Sigmoid colon (tissue), 4 donors: ENCODE results near the gene MAGI2.

Source experiments
- CTCF ChIP-seq, 4 experiments: fragments of 450-650 bp in 3 of 4; fragments of 200-600 bp in 1 of 4; IDR thresholded peaks; one replicate each; pipeline ENCODE4 v1.5.1; 2016 to 2019; ENCODE audit warnings: antibody characterized with exemption in 4 of 4, mild to moderate bottlenecking in 3 of 4, moderate library complexity in 2 of 4
- EP300 ChIP-seq, 4 donors: sonication (generic); formaldehyde crosslinking; IDR thresholded peaks; one replicate each; pipeline ENCODE4 v1.6.1; 2017; ENCODE audit warnings: antibody characterized with exemption in 4 of 4
- POLR2A ChIP-seq, 2 donors: fragments of 450-650 bp; IDR thresholded peaks; one replicate each; pipeline ENCODE4 v1.6.1; 2016; ENCODE audit warnings: antibody characterized with exemption in 2 of 2, mild to moderate bottlenecking in 2 of 2, moderate library complexity in 2 of 2
- POLR2AphosphoS5 ChIP-seq, 4 donors: sonication (generic); formaldehyde crosslinking; IDR thresholded peaks; one replicate each; pipeline ENCODE4 v1.6.1; 2017; ENCODE audit warnings: antibody characterized with exemption in 4 of 4

GRCh38 chr7:78215199-78215598, 1238.3 kb downstream of the MAGI2 start:
- TF ChIP-seq CTCF (IDR thresholded peaks at IDR 0.05) (no peak), POLR2AphosphoS5 (IDR thresholded peaks at IDR 0.05) (no peak), POLR2A (IDR thresholded peaks at IDR 0.05) (no peak), EP300 (IDR thresholded peaks at IDR 0.05) (no peak)
